Stimulated activated CD8-positive, alpha-beta memory T cell treated with anti-CD3 and anti-CD28 coated beads, Interleukin-2, amount 100 ng/mL, for 1 hour (primary cell): ENCODE data around the gene XKR8.

ENCODE experiments used
- DNase-seq, 2 donors: peaks; one replicate each; pipeline ENCODE4 v3.0.0-alpha.2; 2020; ENCODE audit warnings: low read depth in 2 of 2

Gene XKR8

GRCh38 chr1:27959792-27960603, at the start of gene XKR8:
Gene XKR8, plus strand, starts transcription at chr1:27959973. Its CDS starts 97 bp downstream, at chr1:27960070.
- DNase-seq = peak; percentile 64 to 74

- no peak for DNase-seq
These were observed 47.3 kb upstream of the XKR8 start for GRCh38 chr1:27912429-27912828.

DNA sequence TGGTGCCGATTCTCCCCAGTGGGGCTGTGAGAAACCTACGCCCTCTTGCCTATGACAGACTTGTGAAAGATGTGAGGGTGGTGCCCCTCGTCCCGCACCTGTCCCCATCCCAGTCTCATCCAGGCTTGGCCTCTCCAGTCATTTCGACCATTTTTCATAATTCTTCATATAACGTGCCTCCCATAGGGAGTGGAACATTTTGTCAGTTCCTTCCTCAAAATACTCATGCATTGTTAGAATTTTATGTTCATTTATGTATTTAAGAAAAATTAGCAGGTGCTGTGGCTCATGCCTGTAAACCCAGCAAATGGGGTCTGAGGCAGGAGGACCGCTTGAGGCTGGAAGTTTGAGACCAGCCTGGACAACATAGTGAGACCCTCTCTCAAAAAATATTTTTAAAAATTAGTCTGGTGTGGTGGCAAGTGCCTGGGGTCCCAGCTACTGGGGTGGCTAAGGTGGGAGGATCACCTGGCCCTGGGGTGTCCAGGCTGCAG, 44.6 kb upstream of the XKR8 start:
- no peak for DNase-seq

DNA sequence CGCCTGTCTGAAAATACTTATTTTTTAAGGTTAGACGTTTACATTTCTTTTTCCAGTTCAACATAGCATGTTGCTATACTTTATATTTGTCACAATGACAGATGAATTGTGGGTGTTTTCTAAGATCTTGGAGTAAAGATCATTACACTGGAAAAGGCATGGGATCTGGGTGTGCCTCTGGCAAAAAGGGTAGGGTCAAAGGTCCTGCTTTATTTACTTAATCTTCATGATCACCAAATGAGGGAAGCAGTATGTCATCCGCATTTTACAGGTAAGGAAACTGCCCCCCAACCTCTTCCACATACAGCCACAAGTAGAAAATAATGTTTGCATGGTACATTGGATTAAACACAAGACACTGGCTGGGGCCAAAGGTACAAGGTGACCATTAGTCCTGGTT, 37.5 kb upstream of the XKR8 start:
- no peak for DNase-seq

- no peak for DNase-seq
These were observed 31.4 kb upstream of the XKR8 start for GRCh38 chr1:27928216-27928954.

GRCh38 chr1:27931184-27931583, 28.6 kb upstream of the XKR8 start:
- no peak for DNase-seq

- DNase-seq = no peak
These were observed 28.0 kb upstream of the XKR8 start for GRCh38 chr1:27931759-27932158.

GRCh38 chr1:27934818-27935549, 24.8 kb upstream of the XKR8 start, which contains the start of gene SMPDL3B:
Gene SMPDL3B, plus strand, starts transcription at chr1:27935000. Its CDS starts 184 bp downstream, at chr1:27935184.
- DNase-seq = no peak

DNA sequence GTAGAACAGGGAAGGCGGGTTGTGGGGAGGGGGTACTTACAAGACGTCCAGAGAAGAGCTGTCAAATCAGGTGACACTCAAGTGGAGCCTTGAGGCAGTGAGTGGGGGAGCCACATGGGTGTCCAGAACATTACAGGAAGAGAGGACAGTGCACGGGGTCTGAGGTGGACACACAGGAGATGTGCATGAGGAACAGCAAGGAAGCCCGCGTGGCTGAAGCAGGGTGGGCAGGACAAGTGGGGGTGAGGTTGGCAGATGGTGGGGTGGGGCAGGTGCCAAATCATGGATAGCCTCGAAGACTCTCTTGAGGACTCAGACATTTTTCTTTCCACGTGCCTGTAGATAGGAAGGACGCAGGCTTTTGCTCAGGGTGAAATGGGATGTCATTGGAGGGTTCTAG, 24.1 kb upstream of the XKR8 start:
- DNase-seq = no peak

DNA sequence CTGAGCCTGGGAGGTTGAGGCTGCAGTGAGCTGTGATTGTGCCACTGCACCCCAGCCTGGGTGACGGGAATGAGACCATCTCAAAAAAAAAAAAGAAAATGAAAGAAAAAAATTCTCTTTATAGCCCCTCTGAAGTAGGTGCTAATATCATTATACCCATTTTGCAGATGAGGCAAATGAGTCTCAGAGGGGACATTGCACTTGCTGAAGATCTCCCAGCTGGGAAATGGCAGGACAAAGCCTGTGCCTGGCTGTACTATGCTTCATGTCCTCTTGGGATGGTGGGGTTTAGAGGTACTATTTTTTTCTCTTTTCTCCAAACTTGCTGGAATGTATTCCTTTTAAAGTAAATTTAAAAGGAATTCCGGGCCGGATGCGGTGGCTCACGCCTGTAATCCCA, 23.4 kb upstream of the XKR8 start:
- DNase-seq = no peak

DNA sequence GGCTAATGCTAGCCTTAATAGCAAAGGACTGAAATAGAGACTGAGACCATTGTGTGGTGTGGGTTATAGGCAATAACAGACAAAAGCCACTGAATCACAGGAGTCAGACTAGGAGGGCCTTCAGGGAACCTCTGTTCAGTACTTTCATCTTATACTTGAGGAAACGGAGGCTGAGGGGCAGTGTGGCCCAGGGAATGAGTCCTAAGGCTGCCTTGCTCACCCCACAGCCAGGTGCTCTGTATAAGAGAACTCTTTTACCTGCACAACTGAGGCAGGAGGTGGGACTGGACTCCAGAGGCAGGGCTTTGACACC, 22.3 kb upstream of the XKR8 start:
- DNase-seq = no peak

DNA sequence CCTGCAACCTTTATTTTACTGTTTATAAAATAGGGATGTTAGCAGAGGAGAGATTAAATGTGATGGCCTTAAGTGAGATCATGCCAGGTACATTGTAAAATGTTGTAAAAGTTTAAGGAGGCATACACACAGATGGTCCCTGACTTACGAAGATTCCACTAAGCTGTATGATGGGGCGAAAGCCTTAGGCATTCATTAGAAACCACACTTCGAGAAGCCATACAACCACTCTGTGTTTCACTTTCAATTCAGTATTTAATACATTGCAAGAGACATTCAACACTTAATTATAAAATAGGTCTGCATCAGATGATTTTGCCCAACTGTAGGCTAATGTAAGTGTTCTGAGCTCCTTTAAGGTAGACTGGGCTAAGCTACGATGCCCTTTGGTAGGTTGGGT, 21.3 kb upstream of the XKR8 start:
- DNase-seq = no peak

- peak; percentile 41 to 67 for DNase-seq
These were observed 19.5 kb upstream of the XKR8 start for GRCh38 chr1:27940297-27940696.

DNA sequence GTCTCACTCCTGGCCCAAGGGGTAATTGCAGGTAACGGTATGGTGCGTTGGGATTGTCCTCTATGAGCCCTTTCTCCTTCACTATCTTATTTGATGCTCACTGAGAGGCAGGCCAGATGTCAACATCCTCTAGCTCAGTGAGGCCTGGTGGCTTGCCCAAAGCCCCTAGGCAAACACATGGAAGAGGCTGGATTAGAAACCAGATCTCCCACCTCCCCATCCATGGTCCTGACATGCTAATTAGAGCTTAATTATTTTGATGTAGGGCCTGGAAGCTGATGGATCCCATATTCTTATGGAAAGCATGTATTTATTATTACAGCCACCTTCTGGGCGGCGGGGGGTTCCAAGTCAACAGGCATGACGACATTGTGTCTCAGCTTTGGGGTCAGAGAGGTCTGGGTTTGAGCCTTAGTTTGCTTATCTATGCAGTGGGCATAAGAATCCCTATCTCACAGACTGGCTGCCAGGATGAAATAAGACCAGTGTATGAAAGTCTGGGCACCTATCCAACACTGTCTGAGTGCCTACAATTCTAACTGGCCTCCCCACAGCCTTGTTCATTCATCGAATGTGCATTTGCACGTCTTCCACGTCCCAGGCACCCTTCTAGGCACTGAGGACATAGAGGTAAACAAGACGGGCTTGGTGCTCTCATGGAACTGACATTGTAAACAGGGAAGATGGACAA, 18.8 kb upstream of the XKR8 start:
- no peak for DNase-seq

DNA sequence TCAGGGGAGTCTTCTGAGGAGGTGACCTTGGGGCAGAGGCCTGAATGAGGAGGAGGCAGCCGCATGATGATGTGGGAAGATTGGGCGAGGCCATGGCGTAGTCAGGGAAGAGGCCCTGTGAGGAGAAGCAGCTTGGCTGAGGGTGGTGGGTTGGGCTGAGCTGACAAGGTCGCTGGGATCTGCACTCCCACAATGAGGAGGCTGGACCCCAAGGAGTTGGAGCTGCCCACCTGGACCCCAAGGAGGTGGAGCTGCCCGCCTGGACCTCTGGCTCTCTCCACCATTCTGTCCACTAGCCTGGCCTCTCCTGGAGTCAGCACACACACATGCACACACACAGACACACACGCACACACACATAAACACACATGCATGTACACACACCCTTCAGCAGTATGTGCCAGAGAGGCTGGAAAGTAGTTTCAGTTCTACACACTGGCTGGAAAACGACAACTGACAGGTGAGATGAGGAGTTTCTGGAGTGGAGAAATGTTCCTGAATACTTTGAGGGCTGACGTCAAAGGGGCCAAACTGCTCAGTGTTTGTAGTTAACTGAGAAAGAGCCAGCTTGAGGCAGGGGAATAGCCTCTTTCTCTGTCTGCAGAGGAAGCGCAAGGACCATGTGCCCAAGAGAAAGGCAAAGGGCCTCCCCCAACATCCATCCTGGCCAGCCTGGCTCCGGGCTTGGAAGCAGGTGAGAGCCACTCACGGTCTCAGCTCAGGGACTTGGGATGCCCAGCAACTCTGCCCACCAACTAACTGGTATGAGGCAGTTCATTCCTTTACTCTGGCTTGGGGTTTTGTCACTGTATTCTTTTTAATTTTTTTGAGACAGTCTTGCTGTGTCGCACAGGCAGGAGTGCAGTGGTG, 17.9 kb upstream of the XKR8 start:
- DNase-seq = no peak

- DNase-seq = no peak
These were observed 14.8 kb upstream of the XKR8 start for GRCh38 chr1:27945020-27945419.

GRCh38 chr1:27949027-27949426, 10.7 kb upstream of the XKR8 start:
- DNase-seq = no peak

GRCh38 chr1:27951396-27951795, 8.4 kb upstream of the XKR8 start:
- no peak for DNase-seq

DNA sequence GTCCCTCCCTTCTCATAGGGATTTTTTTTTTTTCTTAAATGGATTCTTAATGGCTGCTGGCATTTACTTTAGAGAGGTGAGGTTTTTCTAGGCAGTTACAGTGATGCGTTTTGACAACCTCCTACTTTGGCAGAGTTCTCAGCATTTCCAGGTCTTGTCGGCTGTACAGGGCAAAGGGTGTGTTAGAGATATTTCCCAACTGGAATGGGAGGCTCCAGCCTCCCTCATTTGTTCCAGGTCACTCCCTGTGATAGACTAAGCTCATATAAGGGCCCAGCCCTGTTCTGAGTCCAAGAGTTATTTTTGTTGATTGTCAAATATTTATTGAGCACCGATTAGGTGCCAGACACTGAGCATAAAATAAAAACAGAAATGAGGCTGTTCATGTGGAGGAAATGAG, 7.6 kb upstream of the XKR8 start:
- DNase-seq = no peak

- no peak for DNase-seq
These were observed 5.6 kb upstream of the XKR8 start for GRCh38 chr1:27954186-27954585.

DNA sequence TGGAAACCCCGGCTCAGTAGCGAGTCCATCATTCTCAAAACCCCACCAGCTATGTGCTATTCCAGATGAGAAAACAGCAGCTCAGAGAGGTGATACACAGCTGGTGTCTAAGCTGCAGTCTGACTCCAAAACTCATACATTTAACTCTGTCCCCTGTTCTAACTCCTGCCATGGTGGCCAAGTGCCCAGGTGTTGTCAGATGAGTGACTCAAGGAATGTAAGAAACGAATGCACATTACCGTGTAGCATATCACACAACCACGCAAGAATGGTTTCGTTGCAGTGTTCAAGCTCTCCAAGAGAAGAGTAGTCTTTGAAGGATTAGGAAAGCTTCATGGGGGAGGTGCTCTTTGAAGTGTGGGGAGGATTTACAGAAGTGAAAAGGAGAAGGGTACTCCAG, 4.7 kb upstream of the XKR8 start:
- no peak for DNase-seq
